HFFc6 (cell line): ENCODE measurements around the gene PRICKLE3. TPM values are rescaled to one million over a fixed set of nuclear protein-coding genes. Genes with fewer than 3 reads are reported as not detected.

Experiments
- DNase-seq: peaks from one replicate; pipeline ENCODE4 v3.0.0-alpha.2; 2018
- H3K27ac Mint-ChIP-seq: 2 replicates; pipeline ENCODE4 v1.8.0; 2020; ENCODE audit warnings: mild to moderate bottlenecking, mixed read lengths
- H3K27me3 Mint-ChIP-seq: 2 replicates; pipeline ENCODE4 v1.8.0; 2021; ENCODE audit warnings: mild to moderate bottlenecking, moderate library complexity, mixed read lengths; ENCODE audit not compliant: insufficient read depth
- H3K36me3 Mint-ChIP-seq: 2 replicates; pipeline ENCODE4 v1.8.0; 2021; ENCODE audit warnings: low read depth, mixed read lengths
- H3K4me1 Mint-ChIP-seq: 2 replicates; pipeline ENCODE4 v1.8.0; 2020; ENCODE audit warnings: low read depth, mixed read lengths
- H3K4me3 Mint-ChIP-seq: 2 replicates; pipeline ENCODE4 v1.8.0; 2020; ENCODE audit warnings: mild to moderate bottlenecking, moderate library complexity, mixed read lengths
- H3K9me3 Mint-ChIP-seq: 2 replicates; pipeline ENCODE4 v1.8.0; 2020; ENCODE audit warnings: mild to moderate bottlenecking, mixed read lengths
- total RNA-seq, 6 experiments: library from RNA; stranded (reverse); fragmentation: NEBNext Ultra II Directional; extraction: Animal tissue kit (Norgen Biotek cat#: 25700); gene quantifications; 2 replicates in 1 of 6; 3 replicates in 5 of 6; pipeline ENCODE4 v1.2.3, GENCODE V29; 2021
- TF ChIP-seq, protein P1 (sequence below): fragments of 200-600 bp; sonication (generic); IDR thresholded peaks from 2 replicates; pipeline ENCODE4 v1.5.0; 2021; ENCODE audit warnings: antibody characterized with exemption, mild to moderate bottlenecking

PRICKLE3 gene
- total RNA-seq, 6 experiments from 2014 or later = 8.0 to 10.7 (median 9.7) TPM

- Mint-ChIP-seq H3K27me3 (peaks cover 19% of the 10 kb centered on the region), H3K4me3 (no peak overlapping the region), H3K9me3 (no peaks in the 10 kb centered on the region), H3K36me3 (no peaks in the 10 kb centered on the region), H3K4me1 (no peaks in the 10 kb centered on the region), H3K27ac (no peak overlapping the region)
- TF ChIP-seq, protein P1, sequence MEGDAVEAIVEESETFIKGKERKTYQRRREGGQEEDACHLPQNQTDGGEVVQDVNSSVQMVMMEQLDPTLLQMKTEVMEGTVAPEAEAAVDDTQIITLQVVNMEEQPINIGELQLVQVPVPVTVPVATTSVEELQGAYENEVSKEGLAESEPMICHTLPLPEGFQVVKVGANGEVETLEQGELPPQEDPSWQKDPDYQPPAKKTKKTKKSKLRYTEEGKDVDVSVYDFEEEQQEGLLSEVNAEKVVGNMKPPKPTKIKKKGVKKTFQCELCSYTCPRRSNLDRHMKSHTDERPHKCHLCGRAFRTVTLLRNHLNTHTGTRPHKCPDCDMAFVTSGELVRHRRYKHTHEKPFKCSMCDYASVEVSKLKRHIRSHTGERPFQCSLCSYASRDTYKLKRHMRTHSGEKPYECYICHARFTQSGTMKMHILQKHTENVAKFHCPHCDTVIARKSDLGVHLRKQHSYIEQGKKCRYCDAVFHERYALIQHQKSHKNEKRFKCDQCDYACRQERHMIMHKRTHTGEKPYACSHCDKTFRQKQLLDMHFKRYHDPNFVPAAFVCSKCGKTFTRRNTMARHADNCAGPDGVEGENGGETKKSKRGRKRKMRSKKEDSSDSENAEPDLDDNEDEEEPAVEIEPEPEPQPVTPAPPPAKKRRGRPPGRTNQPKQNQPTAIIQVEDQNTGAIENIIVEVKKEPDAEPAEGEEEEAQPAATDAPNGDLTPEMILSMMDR = no peak
- no peak for DNase-seq
Observed at GRCh38 chrX:49221868-49222267, 35.7 kb upstream of the PRICKLE3 start.

- peaks cover 19% of the 10 kb centered on the region for H3K27me3 Mint-ChIP-seq
- H3K36me3 Mint-ChIP-seq = no peaks in the 10 kb centered on the region
- H3K27ac Mint-ChIP-seq = no peak overlapping the region
- TF ChIP-seq, protein P1 = no peak
- no peak for DNase-seq
- H3K4me1 Mint-ChIP-seq = no peaks in the 10 kb centered on the region
- H3K4me3 Mint-ChIP-seq = no peak overlapping the region
- H3K9me3 Mint-ChIP-seq = no peaks in the 10 kb centered on the region
Observed at GRCh38 chrX:49220100-49220499, 33.9 kb upstream of the PRICKLE3 start.

- DNase-seq = no peak
- TF ChIP-seq, protein P1 = no peak
- Mint-ChIP-seq H3K9me3 (no peaks in the 10 kb centered on the region), H3K27ac (no peak overlapping the region), H3K36me3 (no peaks in the 10 kb centered on the region), H3K4me1 (no peaks in the 10 kb centered on the region), H3K27me3 (peaks cover 18% of the 10 kb centered on the region), H3K4me3 (no peak overlapping the region)
Observed at GRCh38 chrX:49214996-49215526, 28.9 kb upstream of the PRICKLE3 start.

- no peaks in the 10 kb centered on the region for H3K36me3 Mint-ChIP-seq
- no peak overlapping the region for H3K4me3 Mint-ChIP-seq
- no peaks in the 10 kb centered on the region for H3K4me1 Mint-ChIP-seq
- peaks cover 18% of the 10 kb centered on the region for H3K27me3 Mint-ChIP-seq
- H3K9me3 Mint-ChIP-seq = no peaks in the 10 kb centered on the region
- DNase-seq = no peak
- TF ChIP-seq, protein P1 = no peak
- no peak overlapping the region for H3K27ac Mint-ChIP-seq
Observed at GRCh38 chrX:49214416-49214815, 28.2 kb upstream of the PRICKLE3 start.

GRCh38 chrX:49212861-49213260 lies 26.7 kb upstream of the PRICKLE3 start:
- Mint-ChIP-seq H3K4me1 (no peaks in the 10 kb centered on the region), H3K9me3 (no peaks in the 10 kb centered on the region), H3K27me3 (peaks cover 17% of the 10 kb centered on the region), H3K36me3 (no peaks in the 10 kb centered on the region), H3K4me3 (no peak overlapping the region), H3K27ac (no peak overlapping the region)
- TF ChIP-seq, protein P1 = no peak
- DNase-seq = no peak

- peaks cover 17% of the 10 kb centered on the region for H3K27me3 Mint-ChIP-seq
- H3K4me3 Mint-ChIP-seq = no peak overlapping the region
- no peak overlapping the region for H3K27ac Mint-ChIP-seq
- DNase-seq = no peak
- TF ChIP-seq, protein P1 = no peak
- no peaks in the 10 kb centered on the region for H3K9me3 Mint-ChIP-seq
- H3K36me3 Mint-ChIP-seq = no peaks in the 10 kb centered on the region
- H3K4me1 Mint-ChIP-seq = no peaks in the 10 kb centered on the region
Observed at GRCh38 chrX:49212209-49212608, 26.0 kb upstream of the PRICKLE3 start.
